GM06990 (cell line): ENCODE measurements around the gene SHLD1.

Experiments used
- DNase-seq: peaks from one replicate; pipeline ENCODE4 v3.0.0-alpha.2; 2011; ENCODE audit not compliant: insufficient read length; ENCODE audit errors: extremely low read depth
- H3K27me3 ChIP-seq: replicated peaks from 2 replicates; pipeline ENCODE4 v1.6.0; 2011; ENCODE audit warnings: low read length; ENCODE audit not compliant: control insufficient read depth, insufficient read depth
- H3K36me3 ChIP-seq: 2 replicates; pipeline ENCODE4 v1.5.1; 2011; ENCODE audit warnings: low read length; ENCODE audit not compliant: control insufficient read depth, insufficient read depth
- H3K4me3 ChIP-seq: replicated peaks from 2 replicates; pipeline ENCODE4 v1.5.1; 2011; ENCODE audit warnings: low read depth, mild to moderate bottlenecking, control low read depth, low read length
- TF ChIP-seq, protein P1 (sequence below): IDR thresholded peaks from 2 replicates; pipeline ENCODE4 v1.5.1; 2011; ENCODE audit warnings: low read length, control low read depth, mild to moderate bottlenecking, inconsistent platforms; ENCODE audit not compliant: insufficient read depth, poor library complexity, severe bottlenecking

The SHLD1 gene

DNA sequence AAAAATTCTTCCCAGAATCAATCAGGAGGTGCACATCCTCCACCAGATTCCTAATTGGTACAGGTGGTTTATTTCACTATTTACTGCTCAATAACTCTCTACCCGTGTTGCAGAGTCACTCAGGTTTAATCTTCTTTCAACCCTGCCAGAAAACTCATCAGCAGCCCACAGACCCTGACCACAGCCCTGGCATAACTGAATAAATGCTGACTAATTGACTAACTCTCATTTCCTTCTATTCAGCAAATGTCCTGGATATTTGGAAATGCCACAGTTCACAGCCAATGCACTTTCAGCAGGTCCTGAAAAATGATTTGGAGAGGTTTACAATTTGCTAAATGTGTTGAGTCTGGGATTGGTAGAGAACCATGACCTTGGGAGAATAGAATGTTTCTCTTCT, 137.8 kb downstream of the SHLD1 start:
- no peak overlapping the region for H3K4me3 ChIP-seq
- no peak for DNase-seq
- H3K36me3 ChIP-seq, result no peaks in the 10 kb centered on the region
- no peaks in the 10 kb centered on the region for H3K27me3 ChIP-seq
- TF ChIP-seq, protein P1, sequence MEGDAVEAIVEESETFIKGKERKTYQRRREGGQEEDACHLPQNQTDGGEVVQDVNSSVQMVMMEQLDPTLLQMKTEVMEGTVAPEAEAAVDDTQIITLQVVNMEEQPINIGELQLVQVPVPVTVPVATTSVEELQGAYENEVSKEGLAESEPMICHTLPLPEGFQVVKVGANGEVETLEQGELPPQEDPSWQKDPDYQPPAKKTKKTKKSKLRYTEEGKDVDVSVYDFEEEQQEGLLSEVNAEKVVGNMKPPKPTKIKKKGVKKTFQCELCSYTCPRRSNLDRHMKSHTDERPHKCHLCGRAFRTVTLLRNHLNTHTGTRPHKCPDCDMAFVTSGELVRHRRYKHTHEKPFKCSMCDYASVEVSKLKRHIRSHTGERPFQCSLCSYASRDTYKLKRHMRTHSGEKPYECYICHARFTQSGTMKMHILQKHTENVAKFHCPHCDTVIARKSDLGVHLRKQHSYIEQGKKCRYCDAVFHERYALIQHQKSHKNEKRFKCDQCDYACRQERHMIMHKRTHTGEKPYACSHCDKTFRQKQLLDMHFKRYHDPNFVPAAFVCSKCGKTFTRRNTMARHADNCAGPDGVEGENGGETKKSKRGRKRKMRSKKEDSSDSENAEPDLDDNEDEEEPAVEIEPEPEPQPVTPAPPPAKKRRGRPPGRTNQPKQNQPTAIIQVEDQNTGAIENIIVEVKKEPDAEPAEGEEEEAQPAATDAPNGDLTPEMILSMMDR, result no peak

DNA sequence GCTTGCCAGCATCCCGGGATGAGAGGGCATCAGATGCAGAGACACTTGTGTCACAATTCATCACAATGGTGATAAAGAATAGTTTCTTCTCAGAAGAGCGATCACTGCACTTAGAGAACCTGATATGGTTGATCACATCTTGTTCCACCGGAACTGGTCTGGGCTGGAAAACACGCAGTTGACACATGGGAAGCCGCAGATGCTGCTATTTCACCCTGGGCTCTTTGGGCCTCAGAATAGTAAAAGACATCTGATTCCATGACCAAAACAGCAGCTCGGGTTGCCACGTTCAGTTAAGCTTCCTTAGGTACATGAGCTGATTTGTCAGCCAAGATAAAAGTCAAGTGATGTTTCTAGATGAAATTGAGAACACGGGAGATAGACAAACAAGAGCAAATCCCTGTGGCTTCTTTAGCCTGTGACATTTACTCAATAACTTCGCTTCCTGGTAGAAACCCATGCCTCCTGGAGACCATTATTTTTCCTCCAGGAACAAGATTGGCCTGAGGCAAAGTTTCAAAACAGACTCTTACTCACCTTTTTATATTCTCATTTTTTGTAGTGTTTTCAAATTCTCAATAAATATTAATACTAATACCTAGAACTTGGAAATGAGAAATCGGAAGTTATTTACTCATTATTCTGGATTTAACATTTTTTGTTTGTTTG, 140.7 kb downstream of the SHLD1 start:
- no peak for DNase-seq
- no peaks in the 10 kb centered on the region; the same call in 1 of the 2 replicates for H3K27me3 ChIP-seq
- H3K4me3 ChIP-seq, result no peak overlapping the region
- H3K36me3 ChIP-seq, result no peaks in the 10 kb centered on the region
- TF ChIP-seq, protein P1, result no peak

DNA sequence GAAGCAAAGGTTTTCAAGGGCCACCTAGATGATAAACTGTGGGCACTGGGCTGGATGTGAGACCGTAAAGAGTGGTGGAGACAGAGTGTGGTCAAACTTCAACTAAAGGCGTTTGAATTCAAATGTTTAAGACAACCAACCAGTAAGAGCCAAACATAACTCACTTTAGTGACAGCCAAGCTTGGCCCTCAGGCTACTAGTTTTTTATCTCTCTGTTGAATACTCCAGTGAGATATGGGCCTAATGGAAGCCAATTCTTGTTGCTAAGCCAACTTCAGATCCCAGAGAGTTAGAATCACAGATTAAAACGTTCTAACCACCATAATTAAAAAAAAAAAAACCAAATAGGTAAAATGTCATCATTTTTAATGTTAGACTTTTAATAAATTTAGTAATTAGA, 142.9 kb downstream of the SHLD1 start:
- Histone ChIP-seq H3K36me3 (no peaks in the 10 kb centered on the region), H3K4me3 (no peak overlapping the region), H3K27me3 (peaks cover 1% of the 10 kb centered on the region; the same call in 1 of the 2 replicates)
- DNase-seq, result no peak
- TF ChIP-seq, protein P1, result no peak

DNA sequence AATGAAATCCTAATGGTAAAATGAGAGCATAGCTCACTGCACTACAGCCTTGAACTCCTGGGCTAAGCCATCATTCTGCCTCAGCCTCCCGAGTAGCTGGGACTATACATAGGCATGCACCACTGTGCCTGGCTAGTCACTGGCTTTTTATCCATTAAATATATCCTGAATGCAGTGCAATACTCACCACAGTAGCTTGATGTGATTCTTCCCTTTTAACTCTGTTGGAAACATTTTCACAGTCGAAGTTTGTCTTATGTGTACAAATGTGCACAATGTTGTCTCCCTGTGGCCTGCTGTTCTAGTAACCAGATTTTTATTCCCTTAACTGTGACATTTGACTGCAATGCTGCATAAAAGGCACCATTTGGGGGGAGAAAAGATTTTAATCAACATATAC, 143.4 kb downstream of the SHLD1 start:
- TF ChIP-seq, protein P1, result no peak
- Histone ChIP-seq H3K4me3 (no peak overlapping the region), H3K27me3 (peaks cover 1% of the 10 kb centered on the region; the same call in 1 of the 2 replicates), H3K36me3 (no peaks in the 10 kb centered on the region)
- DNase-seq, result no peak

DNA sequence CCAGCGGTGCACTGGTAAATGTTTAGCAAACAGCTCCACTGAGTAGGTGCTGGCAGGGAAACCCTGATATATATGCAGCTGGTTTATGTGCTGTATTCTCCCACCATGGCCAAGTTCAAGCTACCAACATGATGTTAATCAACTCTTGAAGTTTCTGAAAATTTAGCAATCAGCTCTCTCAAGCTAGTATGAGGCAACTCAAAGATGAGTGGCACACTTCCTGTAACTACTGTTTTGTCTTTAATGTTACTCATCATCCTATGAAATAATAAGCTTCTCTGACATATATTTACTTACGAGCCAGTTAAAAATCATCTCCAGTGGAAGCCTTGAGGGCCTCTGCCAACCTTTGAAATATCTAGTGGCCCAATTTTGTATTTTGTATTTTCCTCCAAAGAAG, 145.4 kb downstream of the SHLD1 start:
- no peak overlapping the region for H3K4me3 ChIP-seq
- no peak for DNase-seq
- H3K27me3 ChIP-seq, result peaks cover 1% of the 10 kb centered on the region; the same call in 1 of the 2 replicates
- no peaks in the 10 kb centered on the region for H3K36me3 ChIP-seq
- TF ChIP-seq, protein P1, result no peak
